Fibroblast of the aortic adventitia (primary cell): ENCODE results near the gene TGM5. TPM values are rescaled to one million over a fixed set of nuclear protein-coding genes. Genes with fewer than 3 reads are reported as not detected.

Source experiments
- DNase-seq: peaks from one replicate; pipeline ENCODE4 v3.0.0-alpha.2; 2010; ENCODE audit warnings: low read depth
- H3K4me3 ChIP-seq: 2 replicates; pipeline ENCODE4 v1.5.1; 2011; ENCODE audit warnings: low read depth, mild to moderate bottlenecking, control low read depth, low read length, moderate library complexity
- CTCF ChIP-seq: IDR thresholded peaks from 2 replicates; pipeline ENCODE4 v1.5.1; 2011; ENCODE audit warnings: mild to moderate bottlenecking, low read length, control low read depth, inconsistent platforms; ENCODE audit not compliant: insufficient read depth
- total RNA-seq: library from RNA; depleted of rRNA; stranded (reverse); fragments of >200 nt; gene quantifications from 2 replicates; pipeline ENCODE4 v1.2.3, GENCODE V29; 2012; ENCODE audit warnings: low replicate concordance

TGM5 gene
- total RNA-seq, 1 donor: not detected

- TF ChIP-seq CTCF: no peak
- DNase-seq: peak; percentile 13
- H3K4me3 ChIP-seq: no peak overlapping the region
These were observed 26.8 kb downstream of the TGM5 start for GRCh38 chr15:43239732-43240491.

- peak; percentile 10 for DNase-seq
- TF ChIP-seq CTCF: no peak
- H3K4me3 ChIP-seq: no peak overlapping the region
These were observed 28.0 kb downstream of the TGM5 start for GRCh38 chr15:43238671-43239131.

DNA sequence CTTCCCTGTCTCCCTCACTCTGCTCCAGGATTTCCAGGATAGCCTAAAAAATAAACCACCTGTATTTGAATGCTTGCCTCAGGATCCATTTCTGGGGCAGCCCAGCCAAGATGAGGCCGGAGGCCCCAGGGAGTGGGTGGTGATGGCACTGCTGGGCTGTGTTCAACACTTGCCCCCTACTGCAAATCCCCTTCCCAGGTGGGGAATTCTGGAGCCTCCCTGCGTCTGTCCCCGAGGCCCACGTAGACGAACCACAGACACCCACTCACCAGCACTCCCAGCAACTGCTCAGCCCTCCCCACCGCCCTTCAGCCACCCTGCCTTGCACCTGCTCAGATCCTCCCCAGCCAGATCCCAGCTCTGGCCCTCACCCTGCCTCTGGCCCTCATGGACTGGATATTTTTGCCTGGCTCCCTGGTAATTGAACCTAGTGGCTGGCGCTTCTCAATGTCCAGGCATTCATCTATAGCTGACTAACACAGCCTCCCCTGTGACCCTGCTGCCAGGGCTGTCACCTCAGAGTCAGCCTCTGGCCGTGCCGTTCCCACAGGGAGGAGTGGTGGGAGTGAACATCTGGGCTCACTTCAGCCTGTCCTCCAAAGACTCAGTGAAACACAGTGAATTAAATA, 28.8 kb downstream of the TGM5 start:
- DNase-seq: no peak
- no peak overlapping the region for H3K4me3 ChIP-seq
- no peak for TF ChIP-seq CTCF

GRCh38 chr15:43235536-43235935, 31.2 kb downstream of the TGM5 start:
- no peak for TF ChIP-seq CTCF
- DNase-seq: no peak
- H3K4me3 ChIP-seq: no peak overlapping the region

GRCh38 chr15:43232289-43232874, 34.3 kb downstream of the TGM5 start:
- H3K4me3 ChIP-seq: no peak overlapping the region
- no peak for TF ChIP-seq CTCF
- DNase-seq: peak; percentile 15

DNA sequence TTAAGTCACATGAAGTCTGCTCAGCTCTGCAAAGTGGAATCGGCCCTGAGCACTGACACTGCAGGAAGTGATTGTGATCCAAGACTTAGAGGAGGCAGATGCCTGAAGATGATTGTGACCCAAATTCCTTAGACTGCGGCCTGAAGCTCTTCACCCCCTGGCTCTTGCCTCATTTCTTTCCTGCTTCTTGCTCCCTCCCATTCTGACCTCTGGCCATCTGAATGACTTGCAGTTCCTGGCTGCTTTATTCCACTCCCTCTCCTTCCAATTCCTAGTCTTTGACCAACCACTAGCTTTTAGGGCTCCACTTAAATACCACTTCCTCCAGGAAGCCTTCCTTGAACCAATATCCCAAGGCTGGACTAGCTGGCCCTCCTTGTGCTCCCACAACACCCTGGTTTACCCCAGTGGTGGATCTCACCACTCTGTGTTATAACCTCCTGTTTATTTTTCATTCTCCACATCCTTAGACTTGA, 36.0 kb downstream of the TGM5 start:
- DNase-seq: peak; percentile 55
- no peak for TF ChIP-seq CTCF
- no peak overlapping the region for H3K4me3 ChIP-seq
